SK-N-SH (cell line): ENCODE data around the gene PER2.

Experiments used
- NFIC ChIP-seq: IDR thresholded peaks from 2 replicates; pipeline ENCODE4 v1.4.0; 2012; ENCODE audit warnings: borderline replicate concordance
- RAD21 ChIP-seq: IDR thresholded peaks from 2 replicates; pipeline ENCODE4 v1.6.1; 2012; ENCODE audit warnings: mild to moderate bottlenecking, low read length
- SMC3 ChIP-seq: IDR thresholded peaks from 2 replicates; pipeline ENCODE4 v1.6.1; 2012; ENCODE audit warnings: low read depth, low read length, improper control_type of control experiment
- YY1 ChIP-seq: IDR thresholded peaks from 2 replicates; pipeline ENCODE4 v1.4.0; 2012; ENCODE audit warnings: low read depth, mild to moderate bottlenecking
- ZBTB33 ChIP-seq: IDR thresholded peaks from 2 replicates; pipeline ENCODE4 v1.4.0; 2012; ENCODE audit warnings: low read depth, borderline replicate concordance
- TF ChIP-seq, protein P1 (sequence below): fragments of 200-600 bp; sonication (generic); IDR thresholded peaks from 2 replicates; pipeline ENCODE4 v1.6.1; 2017; ENCODE audit warnings: antibody characterized with exemption, mild to moderate bottlenecking, moderate library complexity
- TF ChIP-seq, protein P2 (sequence below): fragments of 150-350 bp; IDR thresholded peaks from 2 replicates; pipeline ENCODE4 v1.6.1; 2017; ENCODE audit warnings: antibody characterized with exemption, low read length, low read depth, borderline replicate concordance

GRCh38 chr2:238256111-238256510 is 32.3 kb downstream of the PER2 start:
- TF ChIP-seq, protein P1, sequence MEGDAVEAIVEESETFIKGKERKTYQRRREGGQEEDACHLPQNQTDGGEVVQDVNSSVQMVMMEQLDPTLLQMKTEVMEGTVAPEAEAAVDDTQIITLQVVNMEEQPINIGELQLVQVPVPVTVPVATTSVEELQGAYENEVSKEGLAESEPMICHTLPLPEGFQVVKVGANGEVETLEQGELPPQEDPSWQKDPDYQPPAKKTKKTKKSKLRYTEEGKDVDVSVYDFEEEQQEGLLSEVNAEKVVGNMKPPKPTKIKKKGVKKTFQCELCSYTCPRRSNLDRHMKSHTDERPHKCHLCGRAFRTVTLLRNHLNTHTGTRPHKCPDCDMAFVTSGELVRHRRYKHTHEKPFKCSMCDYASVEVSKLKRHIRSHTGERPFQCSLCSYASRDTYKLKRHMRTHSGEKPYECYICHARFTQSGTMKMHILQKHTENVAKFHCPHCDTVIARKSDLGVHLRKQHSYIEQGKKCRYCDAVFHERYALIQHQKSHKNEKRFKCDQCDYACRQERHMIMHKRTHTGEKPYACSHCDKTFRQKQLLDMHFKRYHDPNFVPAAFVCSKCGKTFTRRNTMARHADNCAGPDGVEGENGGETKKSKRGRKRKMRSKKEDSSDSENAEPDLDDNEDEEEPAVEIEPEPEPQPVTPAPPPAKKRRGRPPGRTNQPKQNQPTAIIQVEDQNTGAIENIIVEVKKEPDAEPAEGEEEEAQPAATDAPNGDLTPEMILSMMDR = no peak
- TF ChIP-seq, protein P2, sequence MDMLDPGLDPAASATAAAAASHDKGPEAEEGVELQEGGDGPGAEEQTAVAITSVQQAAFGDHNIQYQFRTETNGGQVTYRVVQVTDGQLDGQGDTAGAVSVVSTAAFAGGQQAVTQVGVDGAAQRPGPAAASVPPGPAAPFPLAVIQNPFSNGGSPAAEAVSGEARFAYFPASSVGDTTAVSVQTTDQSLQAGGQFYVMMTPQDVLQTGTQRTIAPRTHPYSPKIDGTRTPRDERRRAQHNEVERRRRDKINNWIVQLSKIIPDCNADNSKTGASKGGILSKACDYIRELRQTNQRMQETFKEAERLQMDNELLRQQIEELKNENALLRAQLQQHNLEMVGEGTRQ = no peak
- TF ChIP-seq NFIC = no peak
- no peak for TF ChIP-seq RAD21
- TF ChIP-seq SMC3 = no peak
- no peak for TF ChIP-seq YY1
- TF ChIP-seq ZBTB33 = no peak
